Calu3 (cell line): ENCODE measurements around the gene TBC1D2. TPM values are rescaled to one million over a fixed set of nuclear protein-coding genes. Genes with fewer than 3 reads are reported as not detected.
A peak's percentile ranks its signal among the peaks of the same experiment; 100 is the strongest.

ENCODE experiments used
- BruUV-seq: library from RNA; stranded (reverse); fragments of 400-500 nt; replicated peaks from 2 replicates; lab custom pipeline; 2021; lab: Mats Ljungman, UMichigan
- CTCF ChIA-PET: fragments of 300-600 bp; sonication (Branson Sonifier 250); formaldehyde crosslinking; loops from one replicate; lab custom pipeline; 2022; ENCODE audit warnings: antibody characterized with exemption; lab: Charles Lee
- DNase-seq: peaks from one replicate; pipeline ENCODE4 v3.0.0; 2022
- H3K27ac Mint-ChIP-seq: one replicate; pipeline ENCODE4 v1.8.0; 2022; ENCODE audit warnings: mixed read lengths; ENCODE audit not compliant: unreplicated experiment
- H3K27me3 Mint-ChIP-seq: one replicate; pipeline ENCODE4 v1.8.0; 2022; ENCODE audit warnings: mixed read lengths; ENCODE audit not compliant: unreplicated experiment
- H3K36me3 Mint-ChIP-seq: one replicate; pipeline ENCODE4 v1.8.0; 2022; ENCODE audit warnings: mild to moderate bottlenecking, moderate library complexity, mixed read lengths; ENCODE audit not compliant: insufficient read depth, unreplicated experiment
- H3K4me1 Mint-ChIP-seq: one replicate; pipeline ENCODE4 v1.8.0; 2022; ENCODE audit warnings: mild to moderate bottlenecking, low read depth, mixed read lengths; ENCODE audit not compliant: unreplicated experiment
- H3K4me3 Mint-ChIP-seq: one replicate; pipeline ENCODE4 v1.8.0; 2022; ENCODE audit warnings: mild to moderate bottlenecking, low read depth, moderate library complexity, mixed read lengths; ENCODE audit not compliant: unreplicated experiment
- H3K9me3 Mint-ChIP-seq: one replicate; pipeline ENCODE4 v1.8.0; 2022; ENCODE audit warnings: low read depth, mixed read lengths; ENCODE audit not compliant: unreplicated experiment
- CTCF ChIP-seq: fragments of 200-600 bp; IDR thresholded peaks from one replicate; pipeline ENCODE4 v1.8.0; 2022; ENCODE audit warnings: antibody characterized with exemption; ENCODE audit not compliant: unreplicated experiment
- intact Hi-C: fragments of 100-400 bp; cut with micrococcal nuclease; formaldehyde crosslinking; loops from one replicate; pipeline ENCODE4 v1.10.0; 2022; ENCODE audit not compliant: unreplicated experiment
- total RNA-seq: library from RNA; stranded (reverse); gene quantifications from 2 replicates; pipeline ENCODE4 v1.2.3, GENCODE V29; 2022

TBC1D2 gene
- total RNA-seq, 1 experiment from 2014 or later = 8.3 TPM

GRCh38 chr9:98157372-98157771 lies 98.1 kb downstream of the TBC1D2 start:
- Mint-ChIP-seq H3K27me3 (no peaks in the 10 kb centered on the region), H3K4me1 (peaks cover 45% of the 10 kb centered on the region), H3K9me3 (no peaks in the 10 kb centered on the region), H3K4me3 (no peak overlapping the region), H3K27ac (no peak overlapping the region), H3K36me3 (peaks cover 22% of the 10 kb centered on the region)
- DNase-seq = no peak
- CTCF ChIA-PET = no interaction called here
- intact Hi-C loops = no loop called here
- no TSS peak for BruUV-seq
- no peak for TF ChIP-seq CTCF

- Mint-ChIP-seq H3K4me3 (no peak overlapping the region), H3K27me3 (no peaks in the 10 kb centered on the region), H3K27ac (no peak overlapping the region), H3K4me1 (peaks cover 53% of the 10 kb centered on the region), H3K9me3 (no peaks in the 10 kb centered on the region), H3K36me3 (peaks cover 28% of the 10 kb centered on the region)
- intact Hi-C loops = no loop called here
- CTCF ChIA-PET = interaction anchor here (0.6 kb wide), 1 partner anchor 43 kb away, joined by 4 read pairs; no protein-coding TSS in a partner anchor
- TSS peak; percentile 20 for BruUV-seq
- TF ChIP-seq CTCF = no peak
- DNase-seq = no peak
Measured at GRCh38 chr9:98154678-98155077, 100.8 kb downstream of the TBC1D2 start.

- TF ChIP-seq CTCF = no peak
- Mint-ChIP-seq H3K4me3 (no peak overlapping the region), H3K27ac (no peak overlapping the region), H3K27me3 (no peaks in the 10 kb centered on the region), H3K4me1 (peaks cover 44% of the 10 kb centered on the region), H3K9me3 (no peaks in the 10 kb centered on the region), H3K36me3 (peaks cover 23% of the 10 kb centered on the region)
- intact Hi-C loops = no loop called here
- CTCF ChIA-PET = no interaction called here
- no TSS peak for BruUV-seq
- no peak for DNase-seq
Measured at GRCh38 chr9:98152526-98152925, 102.9 kb downstream of the TBC1D2 start.

- no peak for DNase-seq
- no peak for TF ChIP-seq CTCF
- intact Hi-C loops = no loop called here
- peaks cover 43% of the 10 kb centered on the region for H3K4me1 Mint-ChIP-seq
- H3K9me3 Mint-ChIP-seq = no peaks in the 10 kb centered on the region
- no peak overlapping the region for H3K27ac Mint-ChIP-seq
- no TSS peak for BruUV-seq
- H3K4me3 Mint-ChIP-seq = no peak overlapping the region
- no peaks in the 10 kb centered on the region for H3K27me3 Mint-ChIP-seq
- CTCF ChIA-PET = no interaction called here
- peaks cover 26% of the 10 kb centered on the region for H3K36me3 Mint-ChIP-seq
Measured at GRCh38 chr9:98150721-98151120, 104.7 kb downstream of the TBC1D2 start.
